ENCODE measurements around the gene C10orf143. TPM values are rescaled to one million over a fixed set of nuclear protein-coding genes. Genes with fewer than 3 reads are reported as not detected.

Gene C10orf143
- total RNA-seq, 2 donors from 2014 or later: 2.4 to 2.9 TPM

DNA sequence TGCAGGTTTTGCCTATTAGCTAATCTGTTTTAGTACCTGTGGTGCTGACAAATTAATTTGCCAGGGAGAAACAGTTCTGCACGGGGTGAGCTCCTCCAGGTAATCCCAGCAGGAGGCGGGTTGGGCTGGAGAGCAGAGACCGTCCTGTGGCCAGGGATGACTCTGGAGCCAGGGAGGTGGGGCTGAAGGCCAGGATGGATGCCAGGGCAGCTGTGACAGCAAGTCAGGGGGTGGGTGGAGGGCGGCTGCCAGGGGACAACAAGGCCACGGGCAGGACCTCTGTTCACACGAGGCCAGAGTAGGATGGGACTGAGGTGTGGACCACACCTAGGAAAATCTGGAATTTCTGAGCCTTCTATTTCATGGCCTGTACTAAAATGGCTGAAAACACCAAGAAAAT is 48.9 kb downstream of the C10orf143 start:
- H3K36me3 Mint-ChIP-seq: no peaks in the 10 kb centered on the region
- ATAC-seq: no peak
- H3K27me3 Mint-ChIP-seq: no peaks in the 10 kb centered on the region
- no peaks in the 10 kb centered on the region for H3K4me1 Mint-ChIP-seq (ENCODE audit: low read depth in 2 of 2)
- H3K9me3 Mint-ChIP-seq: no peaks in the 10 kb centered on the region
- no peak for DNase-seq (ENCODE audit: low spot score)
- H3K4me3 Mint-ChIP-seq: no peak overlapping the region
- no peak overlapping the region for H3K27ac Mint-ChIP-seq

DNA sequence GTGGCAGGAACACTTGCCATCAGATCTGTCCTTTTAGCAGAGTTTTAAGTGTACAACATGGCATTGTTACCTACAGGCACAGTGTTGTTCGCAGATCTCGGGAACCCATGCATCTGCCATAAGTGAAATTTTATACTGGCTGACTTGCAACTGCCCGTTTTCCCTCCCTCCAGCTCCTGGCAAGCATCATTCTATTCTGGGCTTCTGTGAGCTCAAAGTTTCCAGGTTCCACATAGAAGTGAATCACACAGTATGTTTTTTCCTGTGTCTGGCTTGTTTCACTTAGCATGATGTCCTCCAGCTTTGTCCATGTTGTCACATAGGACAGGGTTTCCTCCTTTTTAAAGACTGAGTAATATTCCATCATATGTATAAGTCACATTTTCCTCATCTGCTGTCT is 56.6 kb downstream of the C10orf143 start:
- Mint-ChIP-seq H3K9me3 (no peaks in the 10 kb centered on the region), H3K36me3 (no peaks in the 10 kb centered on the region), H3K27me3 (no peaks in the 10 kb centered on the region), H3K27ac (no peak overlapping the region), H3K4me1 (ENCODE audit: low read depth in 2 of 2) (no peaks in the 10 kb centered on the region), H3K4me3 (no peak overlapping the region)
- DNase-seq (ENCODE audit: low spot score) (no peak), ATAC-seq (no peak)

DNA sequence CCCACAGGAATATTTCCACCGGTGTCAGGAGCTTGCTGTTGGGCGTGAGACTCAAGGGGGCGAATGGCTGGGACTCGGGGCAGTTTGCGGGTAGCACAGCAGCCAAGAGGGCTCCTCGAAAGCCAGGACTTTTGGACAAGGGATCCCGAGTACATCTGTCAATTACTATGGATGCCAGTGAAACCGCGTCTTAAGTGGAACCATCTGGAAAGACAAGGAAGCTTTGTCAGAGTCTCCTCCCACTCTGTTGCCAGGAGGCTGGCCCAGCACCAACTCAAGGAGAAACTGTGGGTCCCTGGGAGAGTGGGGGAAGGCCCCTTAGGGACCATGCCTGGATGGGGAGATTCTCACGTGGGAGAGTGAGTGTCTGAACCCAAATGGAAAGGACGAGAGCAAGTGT is 57.1 kb downstream of the C10orf143 start:
- DNase-seq (ENCODE audit: low spot score) (no peak), ATAC-seq (no peak)
- H3K27ac Mint-ChIP-seq: no peak overlapping the region
- no peaks in the 10 kb centered on the region for H3K9me3 Mint-ChIP-seq
- no peaks in the 10 kb centered on the region for H3K27me3 Mint-ChIP-seq
- H3K4me1 Mint-ChIP-seq (ENCODE audit: low read depth in 2 of 2): no peaks in the 10 kb centered on the region
- H3K4me3 Mint-ChIP-seq: no peak overlapping the region
- H3K36me3 Mint-ChIP-seq: no peaks in the 10 kb centered on the region

DNA sequence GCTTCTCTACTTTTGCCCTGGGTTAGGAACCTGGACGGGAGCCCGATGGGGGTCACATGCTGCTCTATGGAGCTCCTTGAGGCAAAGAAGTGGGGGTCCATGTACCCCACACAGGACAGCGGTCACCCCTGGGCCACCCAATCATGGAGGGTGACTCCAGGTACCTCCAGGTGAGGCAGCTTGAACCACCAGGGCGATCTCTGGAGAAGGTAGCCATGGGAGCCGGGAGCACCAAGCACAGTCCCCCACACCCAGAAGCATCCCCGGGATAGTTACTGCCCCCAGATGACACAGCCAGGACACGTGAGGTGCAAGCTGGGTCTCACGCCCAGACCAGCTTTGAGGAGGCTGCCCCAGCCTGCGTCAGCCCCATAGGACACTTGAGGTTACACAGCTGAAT is 58.4 kb downstream of the C10orf143 start:
- ATAC-seq (no peak), DNase-seq (ENCODE audit: low spot score) (no peak)
- no peaks in the 10 kb centered on the region for H3K9me3 Mint-ChIP-seq
- H3K27me3 Mint-ChIP-seq: no peaks in the 10 kb centered on the region
- no peaks in the 10 kb centered on the region for H3K36me3 Mint-ChIP-seq
- H3K27ac Mint-ChIP-seq: no peak overlapping the region
- no peak overlapping the region for H3K4me3 Mint-ChIP-seq
- H3K4me1 Mint-ChIP-seq (ENCODE audit: low read depth in 2 of 2): no peaks in the 10 kb centered on the region

DNA sequence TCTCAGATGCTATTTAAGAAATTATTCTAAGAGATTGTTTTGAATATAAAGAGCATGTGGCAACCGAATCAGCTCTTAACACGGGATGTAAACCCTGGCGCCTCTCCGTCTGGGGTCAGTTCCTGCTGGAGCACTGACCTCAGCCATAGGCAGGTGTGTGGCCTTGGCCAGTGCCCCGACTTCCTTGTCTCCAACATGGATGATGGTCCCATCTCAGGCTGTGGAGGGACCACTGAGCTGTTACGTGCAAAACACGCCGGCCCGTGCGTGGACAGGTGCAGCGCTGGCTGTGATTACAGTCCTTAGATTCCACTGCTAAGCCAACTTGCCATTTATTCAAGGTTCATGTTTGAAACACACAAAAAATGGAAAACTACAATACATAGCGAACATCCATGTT is 59.9 kb downstream of the C10orf143 start:
- no peak overlapping the region for H3K27ac Mint-ChIP-seq
- no peaks in the 10 kb centered on the region for H3K9me3 Mint-ChIP-seq
- no peaks in the 10 kb centered on the region for H3K27me3 Mint-ChIP-seq
- DNase-seq (ENCODE audit: low spot score): no peak
- ATAC-seq: no peak
- H3K4me3 Mint-ChIP-seq: no peak overlapping the region
- no peaks in the 10 kb centered on the region for H3K36me3 Mint-ChIP-seq
- H3K4me1 Mint-ChIP-seq (ENCODE audit: low read depth in 2 of 2): no peaks in the 10 kb centered on the region

DNA sequence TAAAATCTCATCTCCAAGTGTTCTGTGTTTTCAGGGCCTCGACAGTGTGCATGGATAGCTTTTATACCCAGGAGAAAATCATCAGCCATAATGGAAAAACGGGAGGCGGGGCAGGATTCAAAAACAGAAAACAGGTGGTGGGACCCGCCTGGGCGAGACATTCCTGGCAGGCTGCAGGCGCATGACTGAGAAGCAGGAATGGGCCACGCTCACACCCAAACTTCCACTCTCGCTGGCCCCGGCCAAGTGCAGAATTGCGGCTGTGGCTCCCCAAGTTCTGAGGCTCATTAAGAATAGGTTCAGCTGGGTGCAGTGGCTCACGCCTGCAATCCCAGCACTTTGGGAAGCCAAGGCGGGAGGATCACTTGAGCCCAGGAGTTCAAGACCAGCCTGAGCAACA is 60.6 kb downstream of the C10orf143 start:
- no peaks in the 10 kb centered on the region for H3K27me3 Mint-ChIP-seq
- ATAC-seq (no peak), DNase-seq (ENCODE audit: low spot score) (no peak)
- no peaks in the 10 kb centered on the region for H3K4me1 Mint-ChIP-seq (ENCODE audit: low read depth in 2 of 2)
- H3K27ac Mint-ChIP-seq: no peak overlapping the region
- no peaks in the 10 kb centered on the region for H3K36me3 Mint-ChIP-seq
- no peaks in the 10 kb centered on the region for H3K9me3 Mint-ChIP-seq
- no peak overlapping the region for H3K4me3 Mint-ChIP-seq

DNA sequence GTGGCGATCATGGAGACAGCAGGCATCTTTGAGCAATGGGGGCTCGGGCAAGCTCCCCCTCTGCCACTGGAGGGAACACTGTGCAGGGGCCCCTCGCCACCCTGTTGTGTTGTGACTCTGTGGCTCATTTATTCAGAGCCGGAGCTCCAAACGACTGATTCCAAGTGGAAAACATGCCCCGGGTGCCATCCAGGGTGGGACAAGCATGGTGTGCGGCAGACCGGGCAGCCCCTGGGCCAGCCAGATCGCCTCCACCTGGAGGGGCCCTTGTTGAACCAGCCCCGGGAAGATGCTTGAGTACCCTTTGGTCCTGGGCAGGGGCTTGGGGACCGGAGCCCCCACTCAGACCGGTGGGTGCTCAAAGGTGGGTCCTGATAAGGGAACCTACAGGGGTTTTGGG is 61.4 kb downstream of the C10orf143 start:
- ATAC-seq (peak in 1 of 2 donors; percentile 50), DNase-seq (ENCODE audit: low spot score) (no peak)
- no peaks in the 10 kb centered on the region for H3K4me1 Mint-ChIP-seq (ENCODE audit: low read depth in 2 of 2)
- H3K9me3 Mint-ChIP-seq: no peaks in the 10 kb centered on the region
- no peak overlapping the region for H3K4me3 Mint-ChIP-seq
- H3K27ac Mint-ChIP-seq: no peak overlapping the region
- H3K27me3 Mint-ChIP-seq: no peaks in the 10 kb centered on the region
- no peaks in the 10 kb centered on the region for H3K36me3 Mint-ChIP-seq

DNA sequence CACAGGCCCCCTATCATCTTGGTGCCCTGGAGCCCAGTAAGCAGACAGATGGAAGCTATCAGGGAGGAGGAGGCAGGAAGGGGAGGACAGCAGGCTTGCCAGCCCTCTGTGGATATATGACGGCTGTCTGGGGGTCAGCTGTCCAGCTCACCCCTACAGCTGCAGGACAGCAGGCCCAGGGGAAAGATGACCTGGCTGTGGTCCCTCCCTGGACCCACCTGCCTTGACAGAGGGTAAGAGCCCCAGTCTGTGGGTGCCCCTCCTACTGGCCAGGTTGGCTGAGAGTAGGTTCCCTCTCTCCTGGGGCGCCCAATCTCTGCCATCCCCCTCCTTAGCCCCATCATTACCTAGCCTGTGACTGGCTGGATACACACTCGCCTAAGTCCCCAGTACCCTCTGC is 62.5 kb downstream of the C10orf143 start:
- no peaks in the 10 kb centered on the region for H3K4me1 Mint-ChIP-seq (ENCODE audit: low read depth in 2 of 2)
- no peak overlapping the region for H3K4me3 Mint-ChIP-seq
- H3K27ac Mint-ChIP-seq: no peak overlapping the region
- no peaks in the 10 kb centered on the region for H3K9me3 Mint-ChIP-seq
- H3K27me3 Mint-ChIP-seq: peaks cover 4 to 5% of the 10 kb centered on the region in 2 donors
- DNase-seq (ENCODE audit: low spot score): no peak
- ATAC-seq: peak in 1 of 2 donors; percentile 4
- H3K36me3 Mint-ChIP-seq: no peaks in the 10 kb centered on the region

DNA sequence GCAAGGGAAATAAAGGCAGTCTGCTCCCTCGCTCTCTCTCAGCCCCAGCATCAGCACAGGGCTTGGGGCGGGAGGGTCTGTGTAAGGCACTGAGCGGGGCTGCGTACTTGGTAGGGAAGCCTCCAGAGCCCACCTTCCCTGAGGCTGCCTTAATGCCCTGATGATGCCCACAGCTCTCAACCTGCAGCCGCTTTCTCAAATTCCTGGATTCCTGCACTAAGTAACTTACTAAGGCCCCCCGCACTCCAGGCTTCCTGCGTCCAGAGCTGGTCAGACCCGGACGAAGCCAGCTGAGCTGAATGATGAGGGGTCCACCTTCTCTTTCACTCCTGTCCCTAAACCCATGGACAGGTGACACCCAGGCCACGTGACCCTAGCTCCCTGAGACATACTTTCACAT is 63.3 kb downstream of the C10orf143 start:
- H3K4me1 Mint-ChIP-seq (ENCODE audit: low read depth in 2 of 2): no peaks in the 10 kb centered on the region
- no peak overlapping the region for H3K27ac Mint-ChIP-seq
- H3K36me3 Mint-ChIP-seq: no peaks in the 10 kb centered on the region
- H3K9me3 Mint-ChIP-seq: no peaks in the 10 kb centered on the region
- H3K27me3 Mint-ChIP-seq: peaks cover 4 to 5% of the 10 kb centered on the region in 2 donors
- DNase-seq (ENCODE audit: low spot score): no peak
- H3K4me3 Mint-ChIP-seq: no peak overlapping the region
- ATAC-seq: no peak

DNA sequence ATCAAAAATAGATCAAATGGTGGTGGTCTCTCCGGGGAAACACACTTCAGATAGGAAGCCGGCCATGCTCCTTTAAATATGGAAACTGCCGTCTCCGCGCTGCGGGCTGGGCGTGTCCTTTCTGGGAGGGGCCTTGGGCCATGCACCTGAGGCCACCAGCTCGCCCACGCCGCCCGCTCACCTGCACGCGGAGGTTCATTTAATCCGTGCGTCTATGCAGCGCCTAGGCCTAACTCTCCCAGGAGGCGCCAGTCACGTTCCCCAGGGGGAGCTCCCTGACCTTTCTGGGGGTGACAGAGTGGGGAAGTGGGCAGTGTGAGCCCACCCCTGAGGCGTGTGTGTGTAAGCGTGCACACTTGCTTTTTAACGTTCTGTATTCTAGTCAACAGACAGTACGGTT is 64.0 kb downstream of the C10orf143 start:
- Mint-ChIP-seq H3K27ac (no peak overlapping the region), H3K36me3 (no peaks in the 10 kb centered on the region), H3K9me3 (no peaks in the 10 kb centered on the region), H3K4me1 (ENCODE audit: low read depth in 2 of 2) (no peaks in the 10 kb centered on the region), H3K27me3 (peaks cover 4 to 5% of the 10 kb centered on the region in 2 donors), H3K4me3 (no peak overlapping the region)
- ATAC-seq (no peak), DNase-seq (ENCODE audit: low spot score) (no peak)

DNA sequence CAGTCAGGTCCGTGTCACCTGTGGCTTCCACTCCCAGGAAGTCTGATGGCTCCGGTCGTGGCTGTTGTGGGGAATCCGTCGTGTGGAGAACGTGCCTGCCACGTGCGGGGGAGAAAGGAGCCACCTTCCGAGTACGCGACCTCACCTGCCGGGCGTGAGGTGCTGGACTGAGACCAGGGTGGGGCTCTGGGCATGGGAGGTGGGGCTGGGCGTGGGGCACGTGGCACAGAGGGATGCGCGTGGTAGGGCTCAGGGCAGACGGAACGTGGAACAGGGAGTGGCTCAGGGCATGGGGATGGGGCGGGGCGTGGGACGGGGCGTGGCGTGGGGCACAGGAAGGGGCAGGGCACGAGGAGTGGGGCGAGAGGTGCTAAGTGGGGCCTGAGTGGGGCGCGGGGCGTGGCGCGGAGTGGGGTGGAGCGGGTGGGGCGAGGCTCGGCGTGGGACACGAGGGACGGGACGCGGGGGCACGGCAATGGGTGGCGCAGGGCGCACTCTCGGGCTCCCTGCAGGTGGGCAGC is 64.8 kb downstream of the C10orf143 start:
- H3K4me1 Mint-ChIP-seq (ENCODE audit: low read depth in 2 of 2): no peaks in the 10 kb centered on the region
- no peak overlapping the region for H3K4me3 Mint-ChIP-seq

DNA sequence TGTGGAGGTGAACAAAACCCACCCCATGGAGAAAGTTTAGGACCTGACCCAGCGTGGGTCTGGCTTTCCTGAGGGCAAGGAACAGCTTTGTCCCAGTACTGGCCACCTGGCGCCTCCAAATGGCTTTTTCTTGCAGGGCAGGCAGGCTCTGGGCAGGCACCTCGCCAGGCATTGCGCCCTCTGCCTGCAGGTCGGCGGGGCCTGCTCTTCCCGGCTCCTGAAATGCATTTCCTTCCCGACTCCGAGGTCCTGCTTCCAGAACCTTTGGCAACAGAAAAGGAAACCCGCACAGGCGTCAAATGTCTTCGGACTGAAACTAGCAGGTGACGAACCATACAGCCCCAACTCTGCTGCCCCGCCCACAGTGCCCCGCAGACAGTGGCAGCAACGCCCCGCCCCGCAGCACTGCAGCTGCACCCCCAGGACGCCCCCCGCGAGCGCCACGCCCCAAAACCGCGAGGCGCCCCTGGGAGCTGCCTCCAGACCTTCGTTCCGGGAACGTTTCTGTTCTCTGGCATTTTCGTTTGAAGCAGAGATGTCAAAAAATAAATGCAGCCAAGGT is 65.5 kb downstream of the C10orf143 start:
- Mint-ChIP-seq H3K9me3 (no peaks in the 10 kb centered on the region), H3K4me1 (ENCODE audit: low read depth in 2 of 2) (no peaks in the 10 kb centered on the region), H3K4me3 (no peak overlapping the region), H3K27me3 (peaks cover 4 to 5% of the 10 kb centered on the region in 2 donors), H3K36me3 (no peaks in the 10 kb centered on the region), H3K27ac (no peak overlapping the region)
- ATAC-seq: no peak
- DNase-seq (ENCODE audit: low spot score): no peak

More for the DNA sequence above, 64.8 kb downstream of the C10orf143 start:
- ATAC-seq (no peak), DNase-seq (ENCODE audit: low spot score) (no peak)
- Mint-ChIP-seq H3K36me3 (no peaks in the 10 kb centered on the region), H3K9me3 (no peaks in the 10 kb centered on the region), H3K27me3 (peaks cover 4 to 5% of the 10 kb centered on the region in 2 donors), H3K27ac (no peak overlapping the region)

DNA sequence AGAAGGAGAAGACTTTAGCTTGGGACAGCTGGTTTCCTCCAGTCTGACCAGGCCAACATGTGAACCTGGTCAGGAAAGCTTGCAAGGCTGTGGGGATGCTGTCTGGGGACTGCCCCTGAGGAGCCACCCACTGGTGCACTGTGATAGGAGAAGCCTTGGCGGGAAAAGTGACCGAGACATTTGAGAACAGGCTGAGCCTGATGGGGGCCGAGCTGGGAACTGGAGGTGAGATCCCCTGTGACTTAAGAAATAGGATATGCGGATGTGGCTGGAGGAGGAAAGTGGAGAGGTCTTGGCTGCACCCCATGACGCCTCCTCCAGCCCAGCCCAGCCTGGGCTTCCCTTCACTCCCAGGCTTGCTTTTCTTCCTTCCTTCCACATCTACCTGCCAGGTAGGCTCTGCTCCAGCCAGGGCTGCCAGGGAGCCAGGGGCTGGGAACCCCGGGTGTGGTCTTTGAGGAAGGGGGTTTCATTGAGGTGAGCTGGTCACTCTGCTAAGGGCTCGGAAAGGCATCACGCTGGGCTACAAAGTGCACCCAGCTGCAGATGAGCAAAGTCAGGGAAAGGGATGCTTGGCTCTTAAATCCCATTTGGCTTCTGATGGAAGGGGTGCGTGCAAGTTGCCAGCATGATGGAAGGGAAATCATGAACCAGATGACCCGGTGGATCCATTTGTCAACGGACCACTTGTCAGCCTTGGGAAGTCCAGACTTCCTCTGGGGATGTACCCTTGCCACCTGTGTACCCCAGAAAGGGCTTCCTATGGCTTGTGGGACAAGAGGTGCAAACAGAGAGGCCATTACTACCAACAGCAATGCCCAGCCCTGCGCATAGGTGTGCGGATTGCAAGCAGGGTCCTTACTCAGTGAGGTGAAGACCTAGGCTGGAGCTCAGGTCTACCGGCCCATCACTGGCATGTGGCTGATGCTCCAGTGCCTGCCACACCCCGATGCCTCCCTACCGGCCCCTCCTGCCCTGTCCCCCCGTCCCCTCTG is 66.3 kb downstream of the C10orf143 start:
- DNase-seq (ENCODE audit: low spot score) (no peak), ATAC-seq (no peak)
- Mint-ChIP-seq H3K4me3 (no peak overlapping the region), H3K27me3 (peaks cover 4 to 5% of the 10 kb centered on the region in 2 donors), H3K4me1 (ENCODE audit: low read depth in 2 of 2) (no peaks in the 10 kb centered on the region), H3K9me3 (no peaks in the 10 kb centered on the region), H3K27ac (no peak overlapping the region), H3K36me3 (no peaks in the 10 kb centered on the region)

DNA sequence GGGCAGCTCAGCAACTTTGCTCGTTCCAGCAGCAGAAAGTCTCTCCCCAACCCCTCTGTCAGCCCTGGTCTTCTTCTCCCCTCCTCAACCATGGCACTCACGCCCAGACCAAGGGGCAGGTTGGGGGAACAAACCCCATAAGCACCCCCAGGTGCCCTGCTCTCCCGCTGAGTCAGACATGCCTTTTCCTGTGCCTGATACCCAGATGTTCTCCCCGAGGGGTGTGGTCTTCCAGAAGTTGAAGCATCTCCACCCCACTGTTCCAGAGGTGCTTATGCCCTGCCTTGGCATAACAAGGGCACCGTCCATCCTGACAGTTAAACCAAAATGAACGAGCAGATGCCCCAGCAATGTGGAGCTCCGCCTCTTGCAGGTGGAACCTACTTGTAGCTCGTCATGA is 67.1 kb downstream of the C10orf143 start:
- peaks cover 4 to 5% of the 10 kb centered on the region in 2 donors for H3K27me3 Mint-ChIP-seq
- ATAC-seq: no peak

More for the DNA sequence above, 67.1 kb downstream of the C10orf143 start:
- no peaks in the 10 kb centered on the region for H3K36me3 Mint-ChIP-seq
- DNase-seq (ENCODE audit: low spot score): no peak
- H3K9me3 Mint-ChIP-seq: no peaks in the 10 kb centered on the region
- H3K4me1 Mint-ChIP-seq (ENCODE audit: low read depth in 2 of 2): no peaks in the 10 kb centered on the region
- no peak overlapping the region for H3K27ac Mint-ChIP-seq
- no peak overlapping the region for H3K4me3 Mint-ChIP-seq

Measured in natural killer cell treated with Interleukin-12 subunit alpha and Interleukin-12 subunit beta and Interleukin-15 and Interleukin-18, amount 100 ng/mL, for 72 hours (primary cell).